Breast epithelium (tissue), 4 donors: ENCODE measurements around the gene ATG7. TPM values are rescaled to one million over a fixed set of nuclear protein-coding genes. Genes with fewer than 3 reads are reported as not detected.

Experiments used
- DNase-seq, 2 donors: peaks; one replicate each; pipeline ENCODE4 v3.0.0-alpha.2; 2019; ENCODE audit warnings: low spot score in 2 of 2
- H3K27ac ChIP-seq, 2 donors: fragments of 200-600 bp; sonication (generic) in 1 of 2; one replicate each; pipeline ENCODE4 v1.5.1; 2016 to 2019; ENCODE audit warnings: mild to moderate bottlenecking in 1 of 2
- H3K27me3 ChIP-seq, 2 donors: fragments of 200-600 bp; sonication (generic) in 1 of 2; one replicate each; pipeline versions ENCODE4 v1.5.1 to v1.6.0; 2017 to 2019; ENCODE audit warnings: control low read depth in 1 of 2, mild to moderate bottlenecking in 1 of 2
- H3K36me3 ChIP-seq: fragments of 200-600 bp; one replicate; pipeline ENCODE4 v1.5.1; 2019
- H3K4me1 ChIP-seq, 2 donors: fragments of 200-600 bp; sonication (generic); one replicate each; pipeline ENCODE4 v1.5.1; 2016 to 2019; ENCODE audit warnings: control low read depth in 1 of 2
- H3K4me3 ChIP-seq, 3 donors: fragments of 200-600 bp; sonication (generic); 1 replicate in 2 of 3; 2 replicates in 1 of 3; pipeline ENCODE4 v1.5.1; 2016 to 2019; ENCODE audit warnings: mild to moderate bottlenecking in 3 of 3, moderate library complexity in 2 of 3
- H3K9me3 ChIP-seq, 2 donors: fragments of 200-600 bp; sonication (generic) in 1 of 2; one replicate each; pipeline ENCODE4 v1.5.1; 2016 to 2019; ENCODE audit warnings: control low read depth in 1 of 2
- CTCF ChIP-seq, 3 donors: fragments of 450-650 bp; IDR thresholded peaks; one replicate each; pipeline ENCODE4 v1.5.1; 2016 to 2017; ENCODE audit warnings: antibody characterized with exemption in 3 of 3, mild to moderate bottlenecking in 3 of 3, moderate library complexity in 3 of 3
- POLR2A ChIP-seq: fragments of 450-650 bp; IDR thresholded peaks from one replicate; pipeline ENCODE4 v1.6.1; 2016; ENCODE audit warnings: antibody characterized with exemption, mild to moderate bottlenecking, moderate library complexity
- POLR2AphosphoS5 ChIP-seq, 3 donors: sonication (generic); formaldehyde crosslinking; IDR thresholded peaks; one replicate each; pipeline ENCODE4 v1.6.1; 2017; ENCODE audit warnings: antibody characterized with exemption in 3 of 3
- intact Hi-C: fragments of 100-400 bp; cut with DNase I; formaldehyde crosslinking; loops from one replicate; pipeline ENCODE4 v1.15.1; 2023; ENCODE audit warnings: low total_unique reads
- total RNA-seq, 3 donors: library from RNA; depleted of rRNA; stranded (reverse); fragments of >200 nt; gene quantifications; one replicate each; pipeline ENCODE4 v1.1.0, GENCODE V29; 2016

ATG7 gene
- total RNA-seq, 3 donors from 2014 or later = 64.9 to 81.9 (median 75.5) TPM

- no peaks in the 10 kb centered on the region for H3K36me3 ChIP-seq
- H3K27me3 ChIP-seq = no peaks in the 10 kb centered on the region
- intact Hi-C loops = no loop called here
- H3K9me3 ChIP-seq = no peaks in the 10 kb centered on the region
- H3K27ac ChIP-seq = no peak overlapping the region
- TF ChIP-seq CTCF (IDR thresholded peaks at IDR 0.05) (no peak), POLR2A (no peak), POLR2AphosphoS5 (IDR thresholded peaks at IDR 0.05) (no peak)
- DNase-seq = peak in 1 of 2 donors; percentile 22
- H3K4me3 ChIP-seq = no peak overlapping the region
- H3K4me1 ChIP-seq = no peaks in the 10 kb centered on the region
These were observed 42.1 kb upstream of the ATG7 start for GRCh38 chr3:11230125-11230524.

- H3K27ac ChIP-seq = no peak overlapping the region
- H3K9me3 ChIP-seq = no peaks in the 10 kb centered on the region
- no peak for DNase-seq
- intact Hi-C loops = no loop called here
- no peaks in the 10 kb centered on the region for H3K36me3 ChIP-seq
- no peak overlapping the region for H3K4me3 ChIP-seq
- H3K27me3 ChIP-seq = no peaks in the 10 kb centered on the region
- TF ChIP-seq POLR2AphosphoS5 (IDR thresholded peaks at IDR 0.05) (no peak), CTCF (IDR thresholded peaks at IDR 0.05) (no peak), POLR2A (no peak)
- no peaks in the 10 kb centered on the region for H3K4me1 ChIP-seq
These were observed 41.4 kb upstream of the ATG7 start for GRCh38 chr3:11230832-11231231.

- no peaks in the 10 kb centered on the region for H3K9me3 ChIP-seq
- TF ChIP-seq POLR2AphosphoS5 (IDR thresholded peaks at IDR 0.05) = no peak
- no peak for TF ChIP-seq CTCF (IDR thresholded peaks at IDR 0.05)
- TF ChIP-seq POLR2A = no peak
- intact Hi-C loops = no loop called here
- H3K27ac ChIP-seq = no peak overlapping the region
- no peaks in the 10 kb centered on the region for H3K27me3 ChIP-seq
- H3K4me3 ChIP-seq = no peak overlapping the region
- no peak for DNase-seq
- no peaks in the 10 kb centered on the region for H3K4me1 ChIP-seq
- no peaks in the 10 kb centered on the region for H3K36me3 ChIP-seq
These were observed 36.8 kb upstream of the ATG7 start for GRCh38 chr3:11235385-11235784.

- H3K4me3 ChIP-seq = no peak overlapping the region
- H3K27me3 ChIP-seq = no peaks in the 10 kb centered on the region
- H3K27ac ChIP-seq = no peak overlapping the region
- peak; percentile 46 to 65 for DNase-seq
- intact Hi-C loops = no loop called here
- H3K4me1 ChIP-seq = no peaks in the 10 kb centered on the region
- H3K36me3 ChIP-seq = no peaks in the 10 kb centered on the region
- peak; percentile 14 to 59 (median 36) for TF ChIP-seq CTCF (IDR thresholded peaks at IDR 0.05)
- no peak for TF ChIP-seq POLR2AphosphoS5 (IDR thresholded peaks at IDR 0.05)
- no peaks in the 10 kb centered on the region for H3K9me3 ChIP-seq
These were observed 35.4 kb upstream of the ATG7 start for GRCh38 chr3:11236588-11237461.

- Histone ChIP-seq H3K27me3 (no peaks in the 10 kb centered on the region), H3K27ac (no peak overlapping the region), H3K9me3 (no peaks in the 10 kb centered on the region), H3K36me3 (no peaks in the 10 kb centered on the region), H3K4me3 (no peak overlapping the region), H3K4me1 (no peaks in the 10 kb centered on the region)
- intact Hi-C loops = no loop called here
- no peak for DNase-seq
- no peak for TF ChIP-seq POLR2A
These were observed 34.1 kb upstream of the ATG7 start for GRCh38 chr3:11238060-11238459.
